SK-N-MC (cell line): Measurements from ENCODE around the gene G6PC2.

Experiments
- EZH2 ChIP-seq: fragments of 200-600 bp; sonication (generic); IDR thresholded peaks from one replicate; pipeline ENCODE4 v1.6.1; 2017; ENCODE audit warnings: antibody characterized with exemption
- FOXP2 ChIP-seq: optimal IDR thresholded peaks from 2 replicates; pipeline ENCODE3; 2011; ENCODE audit warnings: mild to moderate bottlenecking, moderate library complexity; ENCODE audit not compliant: insufficient read depth; ENCODE audit errors: extremely low read length, control extremely low read depth
- POLR2AphosphoS5 ChIP-seq: IDR thresholded peaks from 2 replicates; pipeline ENCODE4 v1.6.1; 2012; ENCODE audit warnings: mild to moderate bottlenecking, low read depth, low read length, borderline replicate concordance

- TF ChIP-seq FOXP2 (no peak), POLR2AphosphoS5 (no peak), EZH2 (no peak)
Observed at GRCh38 chr2:168939918-168940317, 38.8 kb downstream of the G6PC2 start.
